ENCODE data around the gene SLC8B1.

- TF ChIP-seq CTCF (IDR thresholded peaks at IDR 0.05; ENCODE audit: low read depth, low read length) (no peak), POLR2A (IDR thresholded peaks at IDR 0.05; ENCODE audit: extremely low read depth, insufficient read length) (no peak), MAX (IDR thresholded peaks at IDR 0.05; ENCODE audit: low read depth, low read length) (no peak)
Measured at GRCh38 chr12:113305281-113305856, 29.5 kb downstream of the SLC8B1 start.
